Measurements from ENCODE around the gene SKP1. TPM values are rescaled to one million over a fixed set of nuclear protein-coding genes. Genes with fewer than 3 reads are reported as not detected.
A peak's percentile ranks its signal among the peaks of the same experiment; 100 is the strongest.

SKP1 gene
- total RNA-seq, 1 donor from 2014 or later, result 399 TPM

GRCh38 chr5:134138416-134139376 is 38.1 kb downstream of the SKP1 start:
- Mint-ChIP-seq H3K4me1 (ENCODE audit: low read depth, unreplicated experiment) (peaks cover 17% of the 10 kb centered on the region), H3K27me3 (ENCODE audit: low read depth, unreplicated experiment) (no peaks in the 10 kb centered on the region), H3K36me3 (ENCODE audit: low read depth, unreplicated experiment) (peaks cover 12% of the 10 kb centered on the region), H3K9me3 (ENCODE audit: unreplicated experiment) (no peaks in the 10 kb centered on the region), H3K4me3 (ENCODE audit: unreplicated experiment) (no peak overlapping the region), H3K27ac (ENCODE audit: unreplicated experiment) (no peak overlapping the region)
- FAIRE-seq, result no peak
- peak; percentile 45 for DNase-seq (ENCODE audit: low read depth)
- Histone ChIP-seq H3K4me3 (ENCODE audit: insufficient read depth, low read depth, low read length) (no peak overlapping the region), H2AFZ (ENCODE audit: low read depth, low read length) (no peak overlapping the region), H3K9ac (ENCODE audit: low read length) (peak overlapping the region; percentile 29), H3K9me3 (ENCODE audit: insufficient read depth, low read depth, low read length) (no peaks in the 10 kb centered on the region), H4K20me1 (ENCODE audit: insufficient read depth, low read length) (peaks cover 91% of the 10 kb centered on the region), H3K27ac (ENCODE audit: low read depth, low read length) (peak overlapping the region; percentile 71), H3K79me2 (ENCODE audit: insufficient read depth, low read length) (peaks cover 41% of the 10 kb centered on the region), H3K4me1 (ENCODE audit: insufficient read depth, low read length) (peaks cover 18% of the 10 kb centered on the region), H3K27me3 (ENCODE audit: insufficient read depth, low read length) (no peaks in the 10 kb centered on the region), H3K36me3 (ENCODE audit: insufficient read depth, low read length) (peaks cover 17% of the 10 kb centered on the region), H3K4me2 (ENCODE audit: low read length) (peak overlapping the region; percentile 30)
- no peak for TF ChIP-seq CTCF (IDR thresholded peaks at IDR 0.05; ENCODE audit: insufficient read depth, low read depth, low read length)
- TF ChIP-seq EZH2 (IDR thresholded peaks at IDR 0.05; ENCODE audit: insufficient read depth, low read length), result no peak

- Mint-ChIP-seq H3K27me3 (ENCODE audit: low read depth, unreplicated experiment) (no peaks in the 10 kb centered on the region), H3K9me3 (ENCODE audit: unreplicated experiment) (no peaks in the 10 kb centered on the region), H3K4me3 (ENCODE audit: unreplicated experiment) (no peak overlapping the region), H3K4me1 (ENCODE audit: low read depth, unreplicated experiment) (peaks cover 17% of the 10 kb centered on the region), H3K27ac (ENCODE audit: unreplicated experiment) (no peak overlapping the region), H3K36me3 (ENCODE audit: low read depth, unreplicated experiment) (peaks cover 14% of the 10 kb centered on the region)
- peaks cover 94% of the 10 kb centered on the region for H4K20me1 ChIP-seq (ENCODE audit: insufficient read depth, low read length)
- no peak overlapping the region for H3K27ac ChIP-seq (ENCODE audit: low read depth, low read length)
- peaks cover 10% of the 10 kb centered on the region for H3K36me3 ChIP-seq (ENCODE audit: insufficient read depth, low read length)
- no peaks in the 10 kb centered on the region for H3K27me3 ChIP-seq (ENCODE audit: insufficient read depth, low read length)
- H3K9me3 ChIP-seq (ENCODE audit: insufficient read depth, low read depth, low read length), result no peaks in the 10 kb centered on the region
- no peak for TF ChIP-seq EZH2 (IDR thresholded peaks at IDR 0.05; ENCODE audit: insufficient read depth, low read length)
- TF ChIP-seq CTCF (IDR thresholded peaks at IDR 0.05; ENCODE audit: insufficient read depth, low read depth, low read length), result no peak
- DNase-seq (ENCODE audit: low read depth) (no peak), FAIRE-seq (no peak)
- H3K79me2 ChIP-seq (ENCODE audit: insufficient read depth, low read length), result peaks cover 42% of the 10 kb centered on the region
- no peak overlapping the region for H3K4me3 ChIP-seq (ENCODE audit: insufficient read depth, low read depth, low read length)
- H3K4me2 ChIP-seq (ENCODE audit: low read length), result no peak overlapping the region
- H3K4me1 ChIP-seq (ENCODE audit: insufficient read depth, low read length), result peaks cover 18% of the 10 kb centered on the region
- no peak overlapping the region for H2AFZ ChIP-seq (ENCODE audit: low read depth, low read length)
- H3K9ac ChIP-seq (ENCODE audit: low read length), result no peak overlapping the region
Observed at GRCh38 chr5:134136771-134137170, 40.0 kb downstream of the SKP1 start.

- H4K20me1 ChIP-seq (ENCODE audit: insufficient read depth, low read length), result peaks cover 94% of the 10 kb centered on the region
- no peaks in the 10 kb centered on the region for H3K9me3 Mint-ChIP-seq (ENCODE audit: unreplicated experiment)
- H3K4me1 Mint-ChIP-seq (ENCODE audit: low read depth, unreplicated experiment), result peaks cover 17% of the 10 kb centered on the region
- no peak overlapping the region for H2AFZ ChIP-seq (ENCODE audit: low read depth, low read length)
- H3K36me3 Mint-ChIP-seq (ENCODE audit: low read depth, unreplicated experiment), result peaks cover 14% of the 10 kb centered on the region
- no peak overlapping the region for H3K27ac ChIP-seq (ENCODE audit: low read depth, low read length)
- no peak overlapping the region for H3K9ac ChIP-seq (ENCODE audit: low read length)
- DNase-seq (ENCODE audit: low read depth) (no peak), FAIRE-seq (no peak)
- no peak overlapping the region for H3K4me3 ChIP-seq (ENCODE audit: insufficient read depth, low read depth, low read length)
- H3K9me3 ChIP-seq (ENCODE audit: insufficient read depth, low read depth, low read length), result no peaks in the 10 kb centered on the region
- H3K27me3 ChIP-seq (ENCODE audit: insufficient read depth, low read length), result no peaks in the 10 kb centered on the region
- peaks cover 10% of the 10 kb centered on the region for H3K36me3 ChIP-seq (ENCODE audit: insufficient read depth, low read length)
- no peaks in the 10 kb centered on the region for H3K27me3 Mint-ChIP-seq (ENCODE audit: low read depth, unreplicated experiment)
- peaks cover 47% of the 10 kb centered on the region for H3K79me2 ChIP-seq (ENCODE audit: insufficient read depth, low read length)
- H3K4me1 ChIP-seq (ENCODE audit: insufficient read depth, low read length), result peaks cover 18% of the 10 kb centered on the region
- no peak overlapping the region for H3K27ac Mint-ChIP-seq (ENCODE audit: unreplicated experiment)
- H3K4me2 ChIP-seq (ENCODE audit: low read length), result no peak overlapping the region
- H3K4me3 Mint-ChIP-seq (ENCODE audit: unreplicated experiment), result no peak overlapping the region
- no peak for TF ChIP-seq EZH2 (IDR thresholded peaks at IDR 0.05; ENCODE audit: insufficient read depth, low read length)
- no peak for TF ChIP-seq CTCF (IDR thresholded peaks at IDR 0.05; ENCODE audit: insufficient read depth, low read depth, low read length)
Observed at GRCh38 chr5:134136221-134136631, 40.5 kb downstream of the SKP1 start.
